GM19455 (cell line): Measurements from ENCODE around the gene MRPS11.
"Not testable (repeated sequence)": the region's sequence is repeated elsewhere in the genome, so short reads cannot be mapped to it uniquely, and the experiment has no call there.

ENCODE experiments used
- ATAC-seq: cut with Tn5 transposase; IDR thresholded peaks from one replicate; pipeline ENCODE4 v1.9.1; 2021; ENCODE audit not compliant: unreplicated experiment

The MRPS11 gene

GRCh38 chr15:88489321-88489720 is 21.8 kb downstream of the MRPS11 start:
- no peak for ATAC-seq

GRCh38 chr15:88490036-88490435 is 22.5 kb downstream of the MRPS11 start:
- no peak for ATAC-seq

GRCh38 chr15:88491158-88491557 is 23.6 kb downstream of the MRPS11 start:
- ATAC-seq = no peak

- no peak for ATAC-seq
Measured at GRCh38 chr15:88493844-88494243, 26.3 kb downstream of the MRPS11 start.

- no peak for ATAC-seq
Measured at GRCh38 chr15:88497109-88497765, 29.7 kb downstream of the MRPS11 start.

- no peak for ATAC-seq
Measured at GRCh38 chr15:88498996-88499395, 31.5 kb downstream of the MRPS11 start.

- no peak for ATAC-seq
Measured at GRCh38 chr15:88504445-88504844, 36.9 kb downstream of the MRPS11 start.

- no peak for ATAC-seq
Measured at GRCh38 chr15:88505721-88506120, 38.2 kb downstream of the MRPS11 start.

GRCh38 chr15:88506628-88507027 is 39.1 kb downstream of the MRPS11 start:
- no peak for ATAC-seq

- no peak for ATAC-seq
Measured at GRCh38 chr15:88509321-88509720, 41.8 kb downstream of the MRPS11 start.

- ATAC-seq = no peak
Measured at GRCh38 chr15:88509964-88510363, 42.5 kb downstream of the MRPS11 start.

- no peak for ATAC-seq
Measured at GRCh38 chr15:88511161-88511560, 43.7 kb downstream of the MRPS11 start.

GRCh38 chr15:88512078-88512477 is 44.6 kb downstream of the MRPS11 start:
- no peak for ATAC-seq

- no peak for ATAC-seq
Measured at GRCh38 chr15:88512601-88513000, 45.1 kb downstream of the MRPS11 start.

- ATAC-seq = no peak
Measured at GRCh38 chr15:88513195-88513594, 45.7 kb downstream of the MRPS11 start.

- ATAC-seq = no peak
Measured at GRCh38 chr15:88518903-88519302, 51.4 kb downstream of the MRPS11 start.

- not testable (repeated sequence) for ATAC-seq
Measured at GRCh38 chr15:88524094-88524493, 56.6 kb downstream of the MRPS11 start.

GRCh38 chr15:88525418-88525817 is 57.9 kb downstream of the MRPS11 start:
- no peak for ATAC-seq

- ATAC-seq = no peak
Measured at GRCh38 chr15:88526247-88526879, 58.9 kb downstream of the MRPS11 start.

GRCh38 chr15:88529021-88529630 is 61.6 kb downstream of the MRPS11 start:
- no peak for ATAC-seq
